Measurements from ENCODE around the gene ALG6.

Gene ALG6

DNA sequence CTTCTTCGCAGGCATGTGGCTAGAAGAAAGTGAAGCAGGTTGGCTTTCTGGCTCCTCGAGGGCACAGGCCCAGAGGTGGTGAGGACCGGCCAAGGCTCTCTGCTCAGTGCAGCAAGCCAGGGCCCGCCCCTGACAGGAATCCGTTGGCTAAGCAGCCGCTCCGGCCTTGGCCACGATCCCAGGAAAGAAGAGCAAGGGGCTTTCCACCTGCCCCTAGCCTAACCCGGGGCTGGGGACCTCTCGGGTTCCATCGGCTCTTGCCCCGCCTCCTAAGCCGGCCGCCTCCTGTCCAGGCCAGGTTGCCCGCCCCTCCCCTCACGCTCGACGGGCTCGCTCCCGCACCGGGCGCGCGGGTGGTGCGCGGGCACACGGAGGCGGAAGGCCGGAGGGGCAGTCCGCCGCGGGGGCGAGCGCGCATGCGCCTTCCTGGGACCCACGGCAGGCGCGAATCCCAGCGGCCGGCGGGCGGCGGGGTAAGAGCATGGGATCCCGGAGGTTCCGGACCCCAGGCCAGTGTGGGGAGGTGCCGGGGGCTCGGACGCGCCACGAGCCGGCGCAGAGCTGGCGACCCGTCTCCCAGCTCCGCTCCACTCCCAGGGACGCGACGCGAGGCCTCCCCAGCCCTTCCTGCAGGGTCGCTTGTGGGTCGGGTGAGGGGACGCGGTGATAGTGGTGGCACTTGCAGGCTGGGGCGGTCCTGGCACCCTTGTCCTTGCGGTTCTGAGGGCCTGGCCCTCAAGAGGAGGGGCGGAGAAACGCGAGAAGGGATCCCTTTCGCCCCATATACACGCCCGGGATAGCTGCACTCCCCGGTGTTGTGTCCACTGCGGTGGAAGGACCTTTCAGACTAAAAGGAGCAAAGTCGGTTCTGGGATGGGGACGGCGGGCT is at the start of gene ALG6:
Gene ALG6, plus strand, starts transcription at position 413 of the 889 bp plus-strand sequence. CDS start 3,351 bp downstream, outside the sequence.
- no peak for FAIRE-seq

DNA sequence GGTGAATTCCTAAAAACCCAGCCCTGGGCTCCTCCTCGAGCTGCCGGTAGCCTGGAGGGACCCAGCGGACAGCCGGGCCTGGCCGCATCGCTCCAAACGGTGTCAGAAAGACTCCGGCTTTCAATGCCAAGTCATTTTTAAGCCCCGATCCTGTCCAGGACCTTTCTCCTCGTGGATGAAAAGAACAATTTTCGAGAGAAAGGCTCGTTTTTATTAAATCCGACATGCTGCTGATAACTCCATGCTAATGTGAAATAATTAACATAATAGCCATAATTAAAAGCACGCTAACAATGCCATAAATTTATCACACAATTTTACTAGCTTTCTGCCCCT is 49.6 kb upstream of the ALG6 start:
- FAIRE-seq, result no peak

DNA sequence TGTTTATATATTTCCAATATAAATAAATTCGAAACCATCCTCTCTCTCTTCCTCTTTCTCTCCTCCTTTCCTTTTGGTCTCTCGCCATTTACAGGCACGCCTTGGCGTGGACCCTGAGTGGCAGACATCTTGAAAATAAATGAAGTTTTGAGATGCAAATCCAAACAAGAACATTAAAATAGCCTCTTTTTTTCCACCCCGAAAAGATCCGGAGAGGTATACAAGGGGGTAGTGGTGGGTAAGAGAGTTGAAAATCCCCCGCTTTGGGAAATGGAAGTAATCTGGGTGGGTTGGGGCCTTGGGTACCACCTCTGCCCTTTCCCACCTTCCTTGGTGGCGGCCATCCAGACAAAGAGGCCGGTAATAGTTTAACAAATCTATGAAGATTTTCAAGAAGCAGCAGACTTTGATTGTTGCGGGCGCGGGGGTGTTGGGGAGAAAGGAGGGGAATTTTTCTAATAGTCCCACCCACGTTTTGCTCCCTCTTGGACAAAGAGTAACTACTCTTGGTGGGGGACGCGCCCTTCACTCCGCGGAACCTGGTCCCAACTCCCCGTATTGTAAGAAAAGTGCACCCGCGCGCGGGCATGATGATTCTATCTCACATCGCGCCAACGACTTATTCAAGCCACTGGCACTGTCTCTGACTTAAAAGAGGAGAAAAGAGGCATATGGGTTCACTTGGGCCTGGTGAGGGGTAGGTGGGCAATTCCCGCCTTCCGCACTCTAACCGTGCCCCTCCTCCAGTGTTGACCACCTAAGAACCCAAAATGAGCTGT is 49.0 kb upstream of the ALG6 start:
- no peak for FAIRE-seq

DNA sequence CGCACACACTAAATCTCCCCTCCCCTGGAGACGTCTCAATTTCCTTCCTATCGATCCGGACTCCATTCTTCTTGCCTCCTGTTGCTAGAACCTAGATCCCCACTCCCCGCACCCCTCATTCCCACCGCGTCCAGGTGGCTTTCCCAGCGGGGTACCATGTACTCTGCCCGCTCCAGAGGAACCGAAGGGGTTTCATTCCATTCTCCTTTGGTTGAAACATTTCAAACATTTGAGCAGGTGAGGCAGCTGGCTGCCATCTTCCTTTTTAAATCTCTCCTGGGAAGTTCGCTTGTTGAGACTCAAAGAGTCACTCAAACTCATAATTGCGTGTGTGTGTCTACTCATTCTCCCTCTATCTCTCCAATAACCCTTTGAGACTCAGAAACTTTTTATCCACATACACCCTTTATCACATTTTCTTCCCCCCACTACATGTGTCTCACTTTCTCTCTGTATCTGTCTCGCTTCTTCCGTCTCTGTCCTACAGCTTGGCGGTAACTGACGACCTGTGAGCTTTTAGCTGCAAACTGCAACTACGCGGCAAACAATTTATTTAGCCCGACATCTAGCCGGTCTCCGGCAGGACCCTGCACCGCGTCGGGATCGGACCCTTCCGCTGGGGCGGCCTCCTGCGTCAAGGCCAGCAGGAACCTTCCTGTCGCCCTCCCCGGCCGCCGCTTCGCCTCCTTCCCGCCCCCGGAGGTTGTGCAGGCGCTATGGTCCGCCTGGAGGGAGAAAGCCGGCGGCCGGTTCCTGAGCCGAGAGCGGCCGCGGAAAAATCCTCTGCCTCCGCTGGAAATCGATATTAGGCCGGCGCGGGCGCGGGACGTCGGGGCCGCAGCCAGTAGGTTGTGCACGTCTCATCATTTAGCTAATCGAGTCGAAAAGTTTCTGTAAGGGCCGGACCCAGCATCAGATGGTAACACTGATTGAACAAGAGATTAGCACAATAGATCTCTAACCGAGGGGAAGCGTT is 48.1 kb upstream of the ALG6 start:
- no peak for FAIRE-seq

DNA sequence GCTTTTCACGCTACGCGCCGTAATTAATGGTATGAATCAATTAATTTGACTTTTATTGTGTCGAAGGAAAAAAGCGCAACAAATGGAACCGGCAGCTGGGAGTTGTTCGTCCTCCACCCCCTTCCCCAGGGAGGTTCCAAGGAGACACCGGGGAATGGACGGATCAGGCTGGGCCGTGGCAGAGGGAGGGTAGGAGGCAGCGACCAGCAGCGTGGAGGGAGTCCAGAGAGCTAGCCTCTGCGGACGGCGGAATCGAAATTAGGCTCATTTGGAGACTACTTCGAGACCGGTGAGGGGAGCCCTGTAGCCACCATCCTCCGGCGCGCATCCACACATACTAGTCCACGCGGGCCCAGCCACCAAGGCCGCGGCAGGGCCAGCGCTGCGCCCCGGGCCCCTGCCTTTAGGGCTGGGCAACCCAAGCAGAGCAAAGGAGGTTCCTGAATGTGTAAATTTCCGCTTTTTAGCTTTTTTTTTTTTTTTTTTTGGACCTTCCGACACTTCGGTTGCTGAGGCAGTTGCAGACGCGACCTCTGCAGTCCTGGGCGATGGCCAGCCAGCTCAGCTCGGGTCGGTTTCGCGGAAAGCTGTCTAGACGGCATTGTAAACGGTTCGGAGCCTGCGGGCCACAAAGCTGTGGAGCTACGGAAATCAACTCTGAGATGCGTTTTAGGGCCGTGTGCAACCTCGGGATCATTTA is 47.3 kb upstream of the ALG6 start:
- FAIRE-seq, result no peak

DNA sequence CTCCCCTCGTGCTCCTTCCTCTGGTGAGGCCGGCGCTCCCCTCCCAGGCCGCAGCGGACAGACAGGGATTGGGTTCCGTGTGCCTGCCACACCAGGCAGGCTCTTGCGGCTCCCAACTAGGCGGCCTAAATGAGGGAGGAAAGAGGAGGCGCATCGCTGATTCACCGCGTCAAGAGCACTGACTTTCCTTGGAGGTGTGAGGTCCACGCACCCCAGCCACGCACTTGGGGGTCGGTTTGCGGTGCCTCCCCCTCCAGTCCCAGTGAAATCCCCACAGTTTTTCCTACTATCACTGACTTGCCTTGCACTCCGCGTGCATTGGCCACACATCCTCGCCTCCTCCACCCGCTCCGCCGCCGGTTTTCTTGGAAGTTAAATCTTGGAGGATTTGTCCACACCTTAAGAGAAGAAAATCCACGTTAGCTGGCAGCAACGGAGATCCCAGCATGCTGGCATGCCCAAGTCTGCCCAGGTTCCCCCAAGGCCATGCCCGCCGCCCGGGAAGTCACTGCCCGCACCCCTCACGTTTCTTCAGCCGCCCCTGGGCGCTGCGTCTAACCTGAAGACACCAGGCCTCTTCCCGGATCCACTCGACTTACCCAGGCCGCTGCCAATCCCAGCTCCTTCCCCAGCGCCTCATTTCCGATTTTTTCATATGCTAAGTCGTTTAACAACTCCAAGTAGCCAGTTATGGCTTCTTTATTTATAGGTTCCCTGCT is 46.2 kb upstream of the ALG6 start:
- no peak for FAIRE-seq

DNA sequence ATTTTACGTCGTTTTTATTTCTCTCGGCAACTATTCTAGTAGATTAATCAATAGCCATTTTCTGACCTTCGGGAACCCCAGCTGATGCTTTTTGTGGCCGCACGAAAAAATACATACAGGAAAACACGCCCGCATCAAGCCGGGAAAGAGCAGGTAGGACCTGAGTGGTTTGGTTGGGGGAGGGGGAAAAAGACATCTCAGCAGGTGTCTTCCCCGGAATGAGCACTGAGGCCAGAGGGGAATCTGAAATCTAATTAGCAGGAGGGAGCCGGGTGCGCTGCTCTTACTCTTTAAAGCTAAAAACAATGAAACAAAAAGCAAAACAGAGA is 45.7 kb upstream of the ALG6 start:
- no peak for FAIRE-seq

DNA sequence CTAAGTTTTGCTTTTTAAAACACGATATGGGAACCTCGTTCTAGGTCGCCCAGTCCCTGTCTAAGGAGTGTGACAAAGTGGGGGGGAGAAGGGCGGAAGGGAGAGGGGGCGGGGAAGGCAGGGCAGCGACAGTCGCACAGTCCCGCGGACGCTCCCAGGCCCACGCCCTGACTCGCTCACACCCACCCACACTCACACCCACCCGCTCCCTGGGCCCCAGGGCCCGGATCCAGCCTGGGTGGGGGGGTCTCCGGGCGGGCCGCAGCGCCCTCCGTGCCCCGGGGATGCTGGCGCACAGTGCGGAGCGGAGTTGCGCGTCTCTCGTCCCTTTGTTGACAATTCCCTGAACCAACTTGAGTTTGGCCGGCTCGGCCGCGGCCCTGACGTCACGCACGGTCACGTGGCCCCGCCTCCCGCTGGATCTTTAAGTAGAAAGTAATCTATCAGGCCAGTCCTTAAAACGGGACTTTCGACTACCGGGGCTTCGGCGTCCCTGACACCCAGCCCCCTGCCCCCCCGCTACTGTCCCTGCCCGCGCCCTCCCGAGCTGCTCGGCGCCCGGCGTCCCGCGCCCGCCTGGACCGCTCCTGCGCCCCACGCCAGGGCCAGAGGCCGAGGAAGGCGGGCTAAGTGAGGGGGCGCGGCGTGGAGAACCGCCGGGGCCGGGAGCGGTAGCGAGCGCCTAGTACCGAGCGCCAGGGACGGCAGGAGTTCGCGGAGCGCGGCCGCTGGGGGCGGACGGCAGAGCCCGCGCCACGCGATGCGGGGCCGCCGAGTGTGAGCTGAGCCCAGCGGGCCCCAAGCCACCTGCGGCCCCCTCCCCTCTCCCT is 45.1 kb upstream of the ALG6 start, which contains the start of gene FOXD3:
Gene FOXD3, plus strand, starts transcription at position 454 of the 830 bp plus-strand sequence. CDS start 492 bp downstream, outside the sequence.
- FAIRE-seq, result no peak

DNA sequence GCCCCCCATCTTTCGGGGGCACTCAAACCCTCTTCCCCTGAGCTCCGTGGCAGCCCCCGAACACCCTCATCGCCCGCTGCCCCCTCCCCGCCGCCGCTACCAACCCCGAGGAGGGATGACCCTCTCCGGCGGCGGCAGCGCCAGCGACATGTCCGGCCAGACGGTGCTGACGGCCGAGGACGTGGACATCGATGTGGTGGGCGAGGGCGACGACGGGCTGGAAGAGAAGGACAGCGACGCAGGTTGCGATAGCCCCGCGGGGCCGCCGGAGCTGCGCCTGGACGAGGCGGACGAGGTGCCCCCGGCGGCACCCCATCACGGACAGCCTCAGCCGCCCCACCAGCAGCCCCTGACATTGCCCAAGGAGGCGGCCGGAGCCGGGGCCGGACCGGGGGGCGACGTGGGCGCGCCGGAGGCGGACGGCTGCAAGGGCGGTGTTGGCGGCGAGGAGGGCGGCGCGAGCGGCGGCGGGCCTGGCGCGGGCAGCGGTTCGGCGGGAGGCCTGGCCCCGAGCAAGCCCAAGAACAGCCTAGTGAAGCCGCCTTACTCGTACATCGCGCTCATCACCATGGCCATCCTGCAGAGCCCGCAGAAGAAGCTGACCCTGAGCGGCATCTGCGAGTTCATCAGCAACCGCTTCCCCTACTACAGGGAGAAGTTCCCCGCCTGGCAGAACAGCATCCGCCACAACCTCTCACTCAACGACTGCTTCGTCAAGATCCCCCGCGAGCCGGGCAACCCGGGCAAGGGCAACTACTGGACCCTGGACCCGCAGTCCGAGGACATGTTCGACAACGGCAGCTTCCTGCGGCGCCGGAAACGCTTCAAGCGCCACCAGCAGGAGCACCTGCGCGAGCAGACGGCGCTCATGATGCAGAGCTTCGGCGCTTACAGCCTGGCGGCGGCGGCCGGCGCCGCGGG is 44.2 kb upstream of the ALG6 start:
- no peak for FAIRE-seq

DNA sequence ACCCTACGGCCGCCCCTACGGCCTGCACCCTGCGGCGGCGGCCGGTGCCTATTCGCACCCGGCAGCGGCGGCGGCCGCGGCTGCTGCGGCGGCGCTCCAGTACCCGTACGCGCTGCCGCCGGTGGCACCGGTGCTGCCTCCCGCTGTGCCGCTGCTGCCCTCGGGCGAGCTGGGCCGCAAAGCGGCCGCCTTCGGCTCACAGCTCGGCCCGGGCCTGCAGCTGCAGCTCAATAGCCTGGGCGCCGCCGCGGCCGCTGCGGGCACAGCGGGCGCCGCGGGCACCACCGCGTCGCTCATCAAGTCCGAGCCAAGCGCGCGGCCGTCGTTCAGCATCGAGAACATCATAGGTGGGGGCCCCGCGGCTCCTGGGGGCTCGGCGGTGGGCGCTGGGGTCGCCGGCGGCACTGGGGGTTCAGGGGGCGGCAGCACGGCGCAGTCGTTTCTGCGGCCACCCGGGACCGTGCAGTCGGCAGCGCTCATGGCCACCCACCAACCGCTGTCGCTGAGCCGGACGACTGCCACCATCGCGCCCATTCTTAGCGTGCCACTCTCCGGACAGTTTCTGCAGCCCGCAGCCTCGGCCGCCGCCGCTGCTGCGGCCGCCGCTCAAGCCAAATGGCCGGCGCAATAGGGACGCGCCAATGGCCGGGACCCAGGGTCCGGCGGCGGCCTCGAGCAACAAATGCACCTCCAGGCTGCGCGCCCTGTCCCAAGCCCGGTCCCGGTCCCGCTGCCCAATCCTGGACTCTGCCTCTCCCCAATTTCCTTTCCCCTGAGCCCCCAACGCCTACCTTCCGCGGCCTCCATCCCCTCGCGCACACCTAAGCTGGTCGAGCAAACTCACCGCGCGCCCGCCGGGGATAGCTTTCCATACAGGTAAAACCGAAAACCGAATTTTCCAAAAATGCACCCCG is 43.3 kb upstream of the ALG6 start:
- FAIRE-seq, result no peak

DNA sequence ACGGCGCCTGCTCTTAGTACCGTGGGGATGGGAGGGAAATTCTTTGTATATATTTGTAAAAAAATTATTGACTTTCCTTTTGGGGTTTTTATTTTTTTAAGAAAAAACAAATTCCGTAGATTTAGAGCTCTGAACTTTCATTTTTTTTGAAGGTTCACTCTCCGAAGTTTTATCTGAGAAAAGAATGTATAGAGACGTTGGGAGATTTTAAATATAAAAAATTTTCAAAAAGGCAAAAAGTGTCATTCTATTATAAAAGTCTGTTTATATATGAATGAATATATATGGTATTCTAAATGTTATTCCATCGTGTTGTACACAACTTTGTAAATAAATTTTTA is 42.7 kb upstream of the ALG6 start:
- FAIRE-seq, result no peak

DNA sequence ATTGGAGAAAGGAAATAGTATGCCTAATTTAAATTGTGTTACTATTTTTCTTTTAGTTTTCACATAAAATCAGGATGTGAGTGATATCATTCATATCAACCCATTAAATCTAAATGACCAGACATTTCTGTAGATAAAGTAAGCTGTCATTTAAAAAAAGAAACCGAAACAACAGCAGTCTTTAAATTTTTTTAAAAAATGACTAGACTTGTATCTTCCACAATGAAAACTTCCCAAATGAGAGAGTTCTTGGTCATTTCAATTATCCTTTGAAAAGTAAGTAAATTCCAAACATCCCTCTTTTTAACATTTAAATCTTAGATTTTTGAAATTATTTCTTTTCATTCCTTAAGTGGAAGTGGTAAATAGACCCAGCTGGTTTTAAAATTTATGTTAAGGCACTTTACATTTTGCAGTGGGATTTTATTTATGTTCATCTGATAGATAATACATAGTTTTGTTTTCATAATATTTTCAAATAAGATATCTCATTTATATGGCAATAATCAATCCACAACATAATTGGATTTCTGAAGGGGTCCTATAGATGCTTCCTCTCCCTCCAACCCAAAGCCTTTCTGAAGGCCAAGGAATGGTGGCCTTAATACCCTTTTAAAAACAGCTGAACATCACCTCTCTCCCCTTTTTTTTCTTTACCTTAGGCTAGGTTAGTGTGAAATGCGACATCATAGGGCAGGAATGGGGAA is 42.0 kb upstream of the ALG6 start:
- FAIRE-seq, result no peak

DNA sequence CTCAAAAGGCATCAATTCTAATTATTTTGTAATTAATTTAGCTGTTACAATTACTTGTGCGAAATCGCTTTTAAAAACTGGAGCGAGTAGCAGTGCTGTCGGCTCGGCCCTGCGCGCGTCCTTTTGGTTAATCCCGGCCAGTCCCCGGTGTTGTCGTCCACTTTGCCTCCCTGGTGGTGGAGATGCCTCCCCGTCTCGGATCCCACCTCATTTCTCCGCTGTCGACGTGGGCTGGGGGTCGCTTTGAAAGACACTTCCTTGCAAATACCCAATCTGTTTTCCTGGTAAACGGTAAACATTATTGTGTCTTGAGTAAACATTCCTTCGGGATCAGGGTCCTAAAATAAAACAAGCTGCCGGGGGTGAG is 41.3 kb upstream of the ALG6 start:
- FAIRE-seq, result no peak

DNA sequence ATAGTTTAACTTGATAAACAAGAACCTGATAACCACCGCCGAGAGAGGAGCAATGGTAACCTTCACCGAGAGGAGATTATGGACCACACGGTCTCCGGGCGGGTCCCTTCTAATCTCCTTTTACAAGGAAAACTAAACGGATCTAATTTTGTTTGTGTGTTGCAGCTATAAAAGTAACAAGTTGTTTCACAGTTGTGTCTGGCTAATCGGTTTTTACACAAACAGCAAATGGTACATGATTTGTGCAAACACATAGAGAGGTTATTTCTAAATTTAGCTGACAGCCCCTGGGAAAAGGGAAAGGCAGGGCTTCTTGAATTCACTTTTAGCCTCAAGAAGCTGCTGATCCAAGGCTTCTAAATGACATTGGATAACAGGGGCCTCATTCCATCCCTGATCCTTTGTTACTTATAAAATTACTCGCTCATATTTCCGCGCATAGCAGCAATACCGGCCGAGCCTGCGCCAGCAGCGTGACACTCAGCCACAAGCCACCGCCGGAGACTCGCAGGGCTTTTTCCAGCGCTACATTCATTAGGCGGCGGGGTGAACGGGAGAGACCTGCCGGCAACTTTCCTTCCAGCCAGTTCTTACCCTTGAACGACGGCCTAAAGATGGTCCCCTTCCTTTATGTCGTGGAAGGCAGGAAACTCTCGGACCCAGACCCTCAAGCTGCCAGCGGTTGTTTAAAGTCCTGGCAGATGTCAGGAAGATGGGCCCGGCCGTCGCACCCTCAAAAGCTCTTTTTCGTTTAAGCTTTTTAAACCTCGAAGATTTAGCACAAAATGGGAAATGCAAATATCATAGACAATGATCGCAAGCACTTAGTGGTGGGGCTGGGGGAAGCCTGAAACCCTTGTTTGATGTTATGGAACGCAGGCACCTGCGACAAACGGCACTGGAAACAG is 40.7 kb upstream of the ALG6 start:
- no peak for FAIRE-seq

DNA sequence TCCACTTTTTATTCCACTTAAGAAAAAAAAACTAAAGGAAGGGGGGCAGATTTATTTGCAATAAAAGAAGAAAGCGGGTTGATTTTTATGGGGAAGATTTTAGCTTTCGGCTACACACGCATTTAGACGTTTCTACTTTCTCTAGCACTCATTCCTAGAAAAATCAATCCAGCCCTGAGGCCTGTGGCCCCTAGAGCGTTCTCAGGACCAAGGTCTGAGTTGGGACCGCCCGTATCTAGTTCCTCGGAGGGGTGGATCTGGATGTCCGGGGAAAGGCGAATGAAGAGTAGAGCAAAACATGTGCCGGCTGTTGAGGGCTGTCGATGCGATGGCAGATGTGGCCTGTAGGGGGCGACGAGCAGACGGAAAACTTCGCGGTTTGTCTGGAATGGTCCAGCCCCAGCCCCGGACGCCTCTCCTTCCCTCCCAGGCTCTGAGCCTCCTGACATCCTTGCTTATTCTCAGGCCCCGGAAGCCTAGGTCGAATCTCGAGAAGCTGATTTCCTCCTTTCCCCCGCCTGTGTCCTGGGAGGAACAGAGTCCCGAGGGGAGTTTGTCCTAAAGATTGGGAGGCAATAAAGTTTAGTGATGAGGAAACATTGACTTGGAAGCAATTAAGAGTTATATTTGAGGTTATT is 39.9 kb upstream of the ALG6 start:
- no peak for FAIRE-seq

DNA sequence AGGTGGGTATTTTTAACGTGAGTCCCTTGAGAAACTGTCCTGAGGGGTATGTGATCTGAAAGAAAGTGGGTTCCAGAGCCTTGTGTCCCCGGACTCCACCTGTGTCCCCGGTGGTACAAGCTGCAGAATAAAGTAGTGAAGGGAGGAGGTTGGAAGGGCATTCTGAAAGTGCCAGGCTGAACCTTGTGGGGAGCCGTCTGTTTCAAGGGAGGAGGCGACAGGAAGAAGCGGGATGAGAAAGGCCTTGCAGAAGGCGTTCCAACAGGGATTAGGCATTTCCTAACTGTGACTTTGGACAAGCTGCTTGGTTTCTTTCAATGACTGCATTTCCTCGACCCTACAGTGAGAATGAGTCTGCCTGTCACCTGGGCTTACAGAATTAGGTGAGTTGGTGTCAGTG is 39.3 kb upstream of the ALG6 start:
- no peak for FAIRE-seq
